ENCODE measurements around the gene HOXC11.

The HOXC11 gene

GRCh38 chr12:53995002-53995377, 22.1 kb downstream of the HOXC11 start:
- no peak for TF ChIP-seq CTCF (conservative IDR thresholded peaks at IDR 0.05; ENCODE audit: low read depth, low read length)
- no peak overlapping the region for H3K4me3 ChIP-seq (ENCODE audit: low read length)
- DNase-seq (ENCODE audit: low read depth), result no peak

- H3K4me3 ChIP-seq (ENCODE audit: low read length), result no peak overlapping the region
- TF ChIP-seq CTCF (conservative IDR thresholded peaks at IDR 0.05; ENCODE audit: low read depth, low read length), result no peak
- no peak for DNase-seq (ENCODE audit: low read depth)
Observed at GRCh38 chr12:53995378-53996239, 22.7 kb downstream of the HOXC11 start.

GRCh38 chr12:53996240-53997203, 23.6 kb downstream of the HOXC11 start:
- H3K4me3 ChIP-seq (ENCODE audit: low read length), result no peak overlapping the region
- TF ChIP-seq CTCF (conservative IDR thresholded peaks at IDR 0.05; ENCODE audit: low read depth, low read length), result no peak
- DNase-seq (ENCODE audit: low read depth), result no peak

- no peak overlapping the region for H3K4me3 ChIP-seq (ENCODE audit: low read length)
- no peak for TF ChIP-seq CTCF (conservative IDR thresholded peaks at IDR 0.05; ENCODE audit: low read depth, low read length)
- DNase-seq (ENCODE audit: low read depth), result no peak
Observed at GRCh38 chr12:53997204-53998109, 24.5 kb downstream of the HOXC11 start.

GRCh38 chr12:53998110-53998899, 25.4 kb downstream of the HOXC11 start:
- TF ChIP-seq CTCF (conservative IDR thresholded peaks at IDR 0.05; ENCODE audit: low read depth, low read length), result no peak
- no peak for DNase-seq (ENCODE audit: low read depth)
- H3K4me3 ChIP-seq (ENCODE audit: low read length), result no peak overlapping the region

GRCh38 chr12:53998900-53999236, 25.9 kb downstream of the HOXC11 start:
- no peak for TF ChIP-seq CTCF (conservative IDR thresholded peaks at IDR 0.05; ENCODE audit: low read depth, low read length)
- DNase-seq (ENCODE audit: low read depth), result no peak
- no peak overlapping the region for H3K4me3 ChIP-seq (ENCODE audit: low read length)

Measured in retinal pigment epithelial cell (primary cell).